Measurements from ENCODE around the gene PRDM16.

Gene PRDM16

DNA sequence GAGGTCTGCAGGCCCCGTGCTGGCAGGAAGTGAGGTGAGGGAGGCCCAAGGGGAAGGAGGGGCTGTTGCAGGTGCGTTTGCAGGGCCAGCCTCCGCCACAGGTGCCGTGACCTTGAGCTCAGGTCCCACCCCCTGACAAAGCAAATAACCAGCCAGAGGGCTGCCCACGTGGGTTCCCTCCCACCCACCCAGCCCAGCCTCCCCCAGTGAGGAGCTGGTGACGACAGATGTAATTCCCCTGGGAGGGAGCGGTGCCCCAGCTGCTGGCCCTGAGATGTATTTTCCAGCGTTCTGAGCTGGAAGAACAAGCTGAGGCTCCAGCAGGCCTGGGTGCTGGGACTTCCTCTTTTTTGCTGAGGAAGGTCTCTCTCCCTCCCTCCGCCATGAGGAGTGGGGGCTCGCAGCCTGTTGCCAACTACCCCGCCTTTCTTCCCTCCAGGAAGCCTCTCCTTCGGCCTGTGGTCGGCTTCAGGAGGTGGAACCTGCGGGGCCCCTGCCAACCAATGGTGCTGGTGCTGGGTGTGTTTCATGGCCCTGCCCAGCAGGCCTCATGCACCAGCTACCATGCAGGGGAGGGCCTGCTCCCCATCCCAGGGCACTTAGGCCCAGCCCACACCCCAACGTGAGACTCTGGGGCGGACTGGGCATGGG, 153.2 kb downstream of the PRDM16 start:
- no peaks in the 10 kb centered on the region for H4K20me1 ChIP-seq (ENCODE audit: insufficient read depth, low read length, poor library complexity, severe bottlenecking)
- no peaks in the 10 kb centered on the region for H3K9me3 ChIP-seq (ENCODE audit: insufficient read depth, low read depth, low read length)
- no peak for TF ChIP-seq EZH2phosphoT487 (IDR thresholded peaks at IDR 0.05; ENCODE audit: borderline replicate concordance)
- TF ChIP-seq, protein P1, sequence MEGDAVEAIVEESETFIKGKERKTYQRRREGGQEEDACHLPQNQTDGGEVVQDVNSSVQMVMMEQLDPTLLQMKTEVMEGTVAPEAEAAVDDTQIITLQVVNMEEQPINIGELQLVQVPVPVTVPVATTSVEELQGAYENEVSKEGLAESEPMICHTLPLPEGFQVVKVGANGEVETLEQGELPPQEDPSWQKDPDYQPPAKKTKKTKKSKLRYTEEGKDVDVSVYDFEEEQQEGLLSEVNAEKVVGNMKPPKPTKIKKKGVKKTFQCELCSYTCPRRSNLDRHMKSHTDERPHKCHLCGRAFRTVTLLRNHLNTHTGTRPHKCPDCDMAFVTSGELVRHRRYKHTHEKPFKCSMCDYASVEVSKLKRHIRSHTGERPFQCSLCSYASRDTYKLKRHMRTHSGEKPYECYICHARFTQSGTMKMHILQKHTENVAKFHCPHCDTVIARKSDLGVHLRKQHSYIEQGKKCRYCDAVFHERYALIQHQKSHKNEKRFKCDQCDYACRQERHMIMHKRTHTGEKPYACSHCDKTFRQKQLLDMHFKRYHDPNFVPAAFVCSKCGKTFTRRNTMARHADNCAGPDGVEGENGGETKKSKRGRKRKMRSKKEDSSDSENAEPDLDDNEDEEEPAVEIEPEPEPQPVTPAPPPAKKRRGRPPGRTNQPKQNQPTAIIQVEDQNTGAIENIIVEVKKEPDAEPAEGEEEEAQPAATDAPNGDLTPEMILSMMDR (conservative IDR thresholded peaks at IDR 0.05; ENCODE audit: low read length): no peak
- no peaks in the 10 kb centered on the region for H3F3A ChIP-seq (ENCODE audit: low read depth)
- H3K79me2 ChIP-seq (ENCODE audit: insufficient read depth, low read length): no peaks in the 10 kb centered on the region
- H2AFZ ChIP-seq (ENCODE audit: low read length): no peak overlapping the region
- no peak overlapping the region for H3K4me2 ChIP-seq (ENCODE audit: low read depth, low read length, poor library complexity, severe bottlenecking)
- H3K4me1 ChIP-seq (ENCODE audit: insufficient read depth, low read length, poor library complexity, severe bottlenecking): peaks cover 12% of the 10 kb centered on the region
- H3K36me3 ChIP-seq (ENCODE audit: insufficient read depth, low read length): peaks cover 5% of the 10 kb centered on the region; the same call in 1 of the 2 replicates
- no peak overlapping the region for H3K9ac ChIP-seq (ENCODE audit: low read depth, low read length, poor library complexity, severe bottlenecking)
- H3K4me3 ChIP-seq (ENCODE audit: low read length, poor library complexity, severe bottlenecking): no peak overlapping the region
- no peaks in the 10 kb centered on the region for H3K9me2 ChIP-seq (replicated peaks; ENCODE audit: low read depth, low read length)
- no peaks in the 10 kb centered on the region for H3K27me3 ChIP-seq (ENCODE audit: insufficient read depth, low read length, poor library complexity, severe bottlenecking)

DNA sequence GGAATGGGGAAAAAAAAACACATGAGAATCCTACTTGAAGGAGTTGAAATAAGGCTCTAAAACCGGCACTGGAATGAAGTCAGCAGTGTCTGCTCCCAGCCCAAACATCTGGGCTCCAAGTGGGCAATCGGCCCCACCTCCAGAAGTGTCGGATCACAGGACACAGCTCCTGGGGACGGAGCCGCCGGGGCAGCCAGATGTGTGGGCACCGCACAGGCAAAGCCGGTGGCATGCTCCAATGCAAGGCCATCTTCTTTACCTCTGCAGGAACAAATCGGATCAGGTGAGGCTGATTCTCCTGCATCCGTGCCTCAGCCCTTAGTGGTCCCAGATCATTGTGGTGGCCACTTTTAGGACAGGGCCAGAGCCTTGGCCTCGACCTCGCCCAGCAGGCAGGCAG, 156.7 kb downstream of the PRDM16 start:
- Histone ChIP-seq H3K9ac (ENCODE audit: low read depth, low read length, poor library complexity, severe bottlenecking) (no peak overlapping the region), H2AFZ (ENCODE audit: low read length) (no peak overlapping the region), H3K4me1 (ENCODE audit: insufficient read depth, low read length, poor library complexity, severe bottlenecking) (peaks cover 12% of the 10 kb centered on the region), H3K9me3 (ENCODE audit: insufficient read depth, low read depth, low read length) (no peaks in the 10 kb centered on the region), H3K36me3 (ENCODE audit: insufficient read depth, low read length) (peaks cover 5% of the 10 kb centered on the region; the same call in 1 of the 2 replicates), H3K9me2 (replicated peaks; ENCODE audit: low read depth, low read length) (no peaks in the 10 kb centered on the region), H3F3A (ENCODE audit: low read depth) (no peaks in the 10 kb centered on the region), H3K79me2 (ENCODE audit: insufficient read depth, low read length) (no peaks in the 10 kb centered on the region), H3K27me3 (ENCODE audit: insufficient read depth, low read length, poor library complexity, severe bottlenecking) (no peaks in the 10 kb centered on the region), H4K20me1 (ENCODE audit: insufficient read depth, low read length, poor library complexity, severe bottlenecking) (no peaks in the 10 kb centered on the region), H3K4me2 (ENCODE audit: low read depth, low read length, poor library complexity, severe bottlenecking) (peak overlapping the region; percentile 23), H3K4me3 (ENCODE audit: low read length, poor library complexity, severe bottlenecking) (no peak overlapping the region)
- TF ChIP-seq, protein P1 (conservative IDR thresholded peaks at IDR 0.05; ENCODE audit: low read length): no peak
- TF ChIP-seq EZH2phosphoT487 (IDR thresholded peaks at IDR 0.05; ENCODE audit: borderline replicate concordance): no peak

DNA sequence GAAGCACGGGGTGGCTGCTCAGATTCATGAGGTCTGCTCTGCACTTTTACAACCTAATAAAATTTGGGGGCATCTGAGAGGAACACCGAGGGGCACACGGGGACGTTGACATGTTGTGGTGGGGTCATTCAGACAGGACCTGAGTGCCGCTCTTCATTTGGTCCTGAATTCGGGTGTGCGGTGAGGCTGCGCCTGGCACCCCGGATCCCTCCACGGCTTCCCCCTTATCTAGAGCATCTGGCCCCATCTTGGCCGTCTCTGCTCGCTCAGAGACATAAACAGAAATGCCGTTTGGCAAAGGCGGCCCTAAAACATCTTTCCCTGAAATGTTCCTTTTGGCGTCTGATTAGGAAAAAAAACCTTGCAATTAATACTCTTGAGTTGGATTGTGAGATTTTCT, 157.2 kb downstream of the PRDM16 start:
- Histone ChIP-seq H3K9ac (ENCODE audit: low read depth, low read length, poor library complexity, severe bottlenecking) (no peak overlapping the region), H3K79me2 (ENCODE audit: insufficient read depth, low read length) (no peaks in the 10 kb centered on the region), H3K9me2 (replicated peaks; ENCODE audit: low read depth, low read length) (no peaks in the 10 kb centered on the region), H3K36me3 (ENCODE audit: insufficient read depth, low read length) (peaks cover 5% of the 10 kb centered on the region; the same call in 1 of the 2 replicates), H3K27me3 (ENCODE audit: insufficient read depth, low read length, poor library complexity, severe bottlenecking) (no peaks in the 10 kb centered on the region), H3K4me3 (ENCODE audit: low read length, poor library complexity, severe bottlenecking) (no peak overlapping the region), H4K20me1 (ENCODE audit: insufficient read depth, low read length, poor library complexity, severe bottlenecking) (no peaks in the 10 kb centered on the region), H3K4me1 (ENCODE audit: insufficient read depth, low read length, poor library complexity, severe bottlenecking) (peaks cover 12% of the 10 kb centered on the region), H3K9me3 (ENCODE audit: insufficient read depth, low read depth, low read length) (no peaks in the 10 kb centered on the region), H3F3A (ENCODE audit: low read depth) (no peaks in the 10 kb centered on the region), H2AFZ (ENCODE audit: low read length) (no peak overlapping the region), H3K4me2 (ENCODE audit: low read depth, low read length, poor library complexity, severe bottlenecking) (peak overlapping the region; percentile 23)
- TF ChIP-seq, protein P1 (conservative IDR thresholded peaks at IDR 0.05; ENCODE audit: low read length): no peak
- TF ChIP-seq EZH2phosphoT487 (IDR thresholded peaks at IDR 0.05; ENCODE audit: borderline replicate concordance): no peak
